ENCODE data around the gene CTSA. TPM values are rescaled to one million over a fixed set of nuclear protein-coding genes. Genes with fewer than 3 reads are reported as not detected.

Gene CTSA
- total and polyA plus RNA-seq, 10 donors: 56.6 to 203 (median 176) TPM

- Histone ChIP-seq H3K4me1 (peaks cover 14 to 59% (median 34%) of the 10 kb centered on the region in 6 donors), H3K27ac (peak overlapping the region in 7 of 8 donors; percentile 51 to 86 (median 79)), H3K9me3 (no peaks in the 10 kb centered on the region), H3K27me3 (replicated peaks in 1 of 7) (peaks cover 0 to 36% (median 5%) of the 10 kb centered on the region in 7 donors), H3K36me3 (peaks cover 0 to 3% (median 0%) of the 10 kb centered on the region in 6 donors), H3K4me3 (peak overlapping the region; percentile 31 to 78 (median 46))
- peak; percentile 97 for DNase-seq
- peak in 2 of 11 experiments; percentile 12 to 27 for TF ChIP-seq CTCF (IDR thresholded peaks at IDR 0.05 in 8 of 11, conservative IDR thresholded peaks at IDR 0.05 in 3 of 11)
- TF ChIP-seq POLR2AphosphoS5 (IDR thresholded peaks at IDR 0.05): peak; percentile 75 to 85 (median 76)
- TF ChIP-seq POLR2A (IDR thresholded peaks at IDR 0.05): no peak
- intact Hi-C loops (cut with DNase I; ENCODE audit: low total_unique reads): no loop called here
- WGBS, 5 donors: 1 to 3% (median 2%) methylated on average over 36 to 43 of the region's 43 CpGs
These were observed 19.7 kb downstream of the CTSA start for GRCh38 chr20:45910670-45911485.

GRCh38 chr20:45911486-45912343, 20.6 kb downstream of the CTSA start, which contains the start of gene PLTP:
Gene PLTP (minus strand): TSS chr20:45912155. CDS start chr20:45911452, 703 bp downstream.
- 1 to 3% (median 2%) methylated on average over 16 to 58 of the region's 58 CpGs for WGBS, 5 donors
- Histone ChIP-seq H3K4me1 (peaks cover 14 to 59% (median 34%) of the 10 kb centered on the region in 6 donors), H3K27me3 (replicated peaks in 1 of 7) (peaks cover 0 to 36% (median 5%) of the 10 kb centered on the region in 7 donors), H3K27ac (peak within 1 kb of the TSS in 7 of 8 donors; percentile 51 to 86 (median 79)), H3K9me3 (no peaks in the 10 kb centered on the region), H3K4me3 (peak within 1 kb of the TSS; percentile 31 to 78 (median 46)), H3K36me3 (no peaks in the 10 kb centered on the region)
- TF ChIP-seq POLR2A (IDR thresholded peaks at IDR 0.05): no peak
- peak; percentile 65 to 82 (median 78) for TF ChIP-seq POLR2AphosphoS5 (IDR thresholded peaks at IDR 0.05)
- intact Hi-C loops (cut with DNase I; ENCODE audit: low total_unique reads): no loop called here
- DNase-seq: peak; percentile 87

- intact Hi-C loops (cut with DNase I; ENCODE audit: low total_unique reads): no loop called here
- WGBS, 5 donors: 25 to 37% (median 32%) methylated on average over 4 of the region's 4 CpGs
- Histone ChIP-seq H3K27ac (peak overlapping the region in 6 of 8 donors; percentile 56 to 86 (median 80)), H3K27me3 (replicated peaks in 1 of 7) (peaks cover 0 to 36% (median 5%) of the 10 kb centered on the region in 7 donors), H3K9me3 (no peaks in the 10 kb centered on the region), H3K36me3 (no peaks in the 10 kb centered on the region), H3K4me1 (peaks cover 14 to 59% (median 34%) of the 10 kb centered on the region in 6 donors), H3K4me3 (peak overlapping the region in 6 of 8 donors; percentile 35 to 78 (median 46))
- TF ChIP-seq CTCF (IDR thresholded peaks at IDR 0.05 in 8 of 11, conservative IDR thresholded peaks at IDR 0.05 in 3 of 11) (no peak), POLR2A (IDR thresholded peaks at IDR 0.05) (no peak), POLR2AphosphoS5 (IDR thresholded peaks at IDR 0.05) (no peak)
- no peak for DNase-seq
These were observed 21.2 kb downstream of the CTSA start for GRCh38 chr20:45912344-45912682.

- Histone ChIP-seq H3K27me3 (replicated peaks in 1 of 7) (peaks cover 0 to 36% (median 5%) of the 10 kb centered on the region in 7 donors), H3K36me3 (no peaks in the 10 kb centered on the region), H3K4me3 (no peak overlapping the region), H3K27ac (peak overlapping the region in 1 of 8 donors; percentile 27), H3K4me1 (peaks cover 14 to 65% (median 40%) of the 10 kb centered on the region in 6 donors), H3K9me3 (no peaks in the 10 kb centered on the region)
- DNase-seq: no peak
- intact Hi-C loops (cut with DNase I; ENCODE audit: low total_unique reads): no loop called here
- 35 to 63% (median 49%) methylated on average over 5 of the region's 5 CpGs for WGBS, 5 donors
- TF ChIP-seq POLR2A (IDR thresholded peaks at IDR 0.05) (no peak), CTCF (IDR thresholded peaks at IDR 0.05 in 8 of 11, conservative IDR thresholded peaks at IDR 0.05 in 3 of 11) (no peak), POLR2AphosphoS5 (IDR thresholded peaks at IDR 0.05) (no peak)
These were observed 22.0 kb downstream of the CTSA start for GRCh38 chr20:45913116-45913515.
